Epithelial cell of esophagus (primary cell): Measurements from ENCODE around the gene DNAJC24.

ENCODE experiments used
- DNase-seq: peaks from one replicate; pipeline ENCODE4 v3.0.0; 2010; ENCODE audit warnings: low read depth
- H3K4me3 ChIP-seq: 2 replicates; pipeline ENCODE4 v1.5.1; 2011; ENCODE audit warnings: mild to moderate bottlenecking, low read length, control low read depth
- TF ChIP-seq, protein P1 (sequence below): IDR thresholded peaks from 2 replicates; pipeline ENCODE4 v1.5.1; 2011; ENCODE audit warnings: low read depth, mild to moderate bottlenecking, low read length, control low read depth, inconsistent platforms; ENCODE audit not compliant: insufficient read depth; ENCODE audit errors: missing control alignments

The DNAJC24 gene

DNA sequence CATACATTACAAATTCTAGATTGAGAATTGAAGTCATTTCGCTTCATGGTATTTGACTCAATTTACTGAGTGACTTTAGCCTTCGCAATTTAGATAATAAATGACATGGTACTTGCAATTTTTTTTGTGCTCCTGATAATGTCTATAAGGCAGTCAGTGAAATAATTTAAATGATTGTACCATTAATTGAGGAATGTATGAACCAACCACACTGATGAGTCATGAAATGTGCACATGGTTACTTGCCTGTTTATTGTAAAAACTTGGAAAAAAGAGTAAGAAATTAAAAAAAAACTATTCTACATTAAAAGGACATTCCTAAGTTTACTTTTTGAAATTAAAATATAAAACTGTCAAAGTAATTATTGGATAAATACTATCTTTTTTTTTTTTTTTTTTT, 43.3 kb downstream of the DNAJC24 start:
- no peak overlapping the region for H3K4me3 ChIP-seq
- TF ChIP-seq, protein P1, sequence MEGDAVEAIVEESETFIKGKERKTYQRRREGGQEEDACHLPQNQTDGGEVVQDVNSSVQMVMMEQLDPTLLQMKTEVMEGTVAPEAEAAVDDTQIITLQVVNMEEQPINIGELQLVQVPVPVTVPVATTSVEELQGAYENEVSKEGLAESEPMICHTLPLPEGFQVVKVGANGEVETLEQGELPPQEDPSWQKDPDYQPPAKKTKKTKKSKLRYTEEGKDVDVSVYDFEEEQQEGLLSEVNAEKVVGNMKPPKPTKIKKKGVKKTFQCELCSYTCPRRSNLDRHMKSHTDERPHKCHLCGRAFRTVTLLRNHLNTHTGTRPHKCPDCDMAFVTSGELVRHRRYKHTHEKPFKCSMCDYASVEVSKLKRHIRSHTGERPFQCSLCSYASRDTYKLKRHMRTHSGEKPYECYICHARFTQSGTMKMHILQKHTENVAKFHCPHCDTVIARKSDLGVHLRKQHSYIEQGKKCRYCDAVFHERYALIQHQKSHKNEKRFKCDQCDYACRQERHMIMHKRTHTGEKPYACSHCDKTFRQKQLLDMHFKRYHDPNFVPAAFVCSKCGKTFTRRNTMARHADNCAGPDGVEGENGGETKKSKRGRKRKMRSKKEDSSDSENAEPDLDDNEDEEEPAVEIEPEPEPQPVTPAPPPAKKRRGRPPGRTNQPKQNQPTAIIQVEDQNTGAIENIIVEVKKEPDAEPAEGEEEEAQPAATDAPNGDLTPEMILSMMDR = no peak
- peak; percentile 61 for DNase-seq

DNA sequence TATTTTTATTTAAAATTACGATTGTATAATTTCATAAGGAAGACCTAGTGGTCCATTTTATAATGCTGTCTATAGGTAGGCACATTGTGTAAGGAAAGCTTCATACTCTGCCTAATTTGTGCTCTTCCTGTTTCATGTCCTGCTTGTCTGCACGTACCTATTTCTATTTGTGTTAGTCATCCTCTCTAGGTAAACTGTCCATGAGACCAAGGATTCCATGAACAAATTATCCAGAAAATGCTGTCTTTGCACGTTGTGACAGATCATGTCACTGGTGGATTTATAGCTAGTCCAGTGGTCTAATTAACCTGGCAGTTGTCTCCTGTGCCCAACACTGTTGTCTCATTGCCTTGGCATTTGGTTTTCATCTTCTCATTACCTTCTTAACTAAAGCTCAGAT, 44.7 kb downstream of the DNAJC24 start:
- peak; percentile 62 for DNase-seq
- TF ChIP-seq, protein P1 = no peak
- H3K4me3 ChIP-seq = no peak overlapping the region

DNA sequence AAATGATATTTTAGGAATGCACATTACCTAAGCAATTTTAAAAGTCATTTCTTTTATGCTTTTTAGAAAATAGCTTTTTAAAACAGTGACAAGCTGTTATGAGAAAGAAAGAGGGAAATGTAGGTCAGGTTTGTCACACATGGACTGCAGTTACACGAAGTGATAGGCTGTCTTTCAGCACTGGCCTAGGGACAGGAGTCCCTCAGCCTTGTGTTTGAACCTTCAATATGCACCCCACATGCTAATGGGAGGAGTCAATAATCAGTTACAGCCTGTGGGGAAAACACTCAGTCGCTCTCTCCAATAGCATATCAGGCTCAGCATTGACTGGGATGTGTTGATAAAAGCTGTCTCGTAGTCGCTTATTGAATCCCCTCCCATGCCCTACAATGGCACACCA, 45.8 kb downstream of the DNAJC24 start:
- no peak overlapping the region for H3K4me3 ChIP-seq
- no peak for DNase-seq
- TF ChIP-seq, protein P1 = no peak

DNA sequence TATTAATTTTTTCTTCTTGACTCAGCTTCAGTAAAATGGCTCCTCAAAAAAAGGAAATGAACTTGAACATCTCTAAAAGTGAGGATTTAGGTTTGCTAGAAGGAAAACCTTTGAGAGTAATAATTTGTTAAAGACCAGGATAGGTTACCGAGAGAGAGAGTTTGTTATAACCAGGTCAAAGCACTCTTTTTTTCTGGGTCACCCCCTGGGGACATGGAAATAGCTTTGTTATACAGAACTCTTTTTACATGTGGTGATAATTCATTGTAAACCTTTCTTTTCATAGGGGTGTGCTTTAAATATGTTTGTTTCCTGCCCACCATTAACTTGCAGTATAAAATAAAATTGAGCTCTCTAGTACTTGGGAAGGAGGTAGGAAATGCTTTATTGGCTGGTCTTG, 47.7 kb downstream of the DNAJC24 start:
- H3K4me3 ChIP-seq = no peak overlapping the region
- DNase-seq = no peak
- TF ChIP-seq, protein P1 = no peak

DNA sequence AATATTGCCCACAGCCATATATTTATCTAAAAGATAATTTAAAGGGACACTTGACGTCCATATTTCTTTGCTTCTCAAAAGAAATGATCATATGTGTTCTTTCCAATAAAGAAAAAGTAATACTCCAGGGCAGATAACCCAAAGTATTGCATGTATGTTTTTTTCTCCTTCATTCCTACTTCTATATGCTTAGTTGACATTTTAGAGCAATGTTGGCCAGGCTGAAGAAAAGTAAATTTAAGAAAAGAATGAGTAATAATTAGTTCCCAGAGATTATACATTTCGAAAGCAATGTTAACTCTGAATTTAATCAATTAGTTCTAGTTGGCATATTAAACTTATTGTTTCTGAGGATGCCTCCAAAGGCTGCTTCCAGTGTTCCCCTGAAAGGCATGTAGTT, 48.2 kb downstream of the DNAJC24 start:
- TF ChIP-seq, protein P1 = no peak
- no peak for DNase-seq

DNA sequence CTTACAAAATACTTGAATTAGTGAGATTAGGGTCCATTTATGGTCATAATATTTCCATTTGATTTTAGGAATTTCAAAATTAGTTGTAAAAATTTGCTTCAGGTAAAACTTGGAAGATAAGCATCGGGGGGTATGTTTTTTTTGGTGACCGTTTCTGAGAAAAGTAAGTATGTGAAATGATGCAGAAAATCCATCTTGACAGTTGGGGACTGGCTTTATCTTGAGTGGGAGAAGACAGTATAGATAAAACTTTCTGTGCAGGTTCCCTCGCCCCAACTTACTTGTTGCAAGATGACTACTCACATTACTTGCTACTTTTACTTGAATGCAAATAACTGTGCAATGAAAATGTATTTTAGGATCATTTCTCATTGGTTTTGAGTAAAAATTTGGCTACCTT, 49.5 kb downstream of the DNAJC24 start:
- no peak overlapping the region for H3K4me3 ChIP-seq
- DNase-seq = no peak
- TF ChIP-seq, protein P1 = no peak

More for the DNA sequence above, 48.2 kb downstream of the DNAJC24 start:
- H3K4me3 ChIP-seq = no peak overlapping the region

DNA sequence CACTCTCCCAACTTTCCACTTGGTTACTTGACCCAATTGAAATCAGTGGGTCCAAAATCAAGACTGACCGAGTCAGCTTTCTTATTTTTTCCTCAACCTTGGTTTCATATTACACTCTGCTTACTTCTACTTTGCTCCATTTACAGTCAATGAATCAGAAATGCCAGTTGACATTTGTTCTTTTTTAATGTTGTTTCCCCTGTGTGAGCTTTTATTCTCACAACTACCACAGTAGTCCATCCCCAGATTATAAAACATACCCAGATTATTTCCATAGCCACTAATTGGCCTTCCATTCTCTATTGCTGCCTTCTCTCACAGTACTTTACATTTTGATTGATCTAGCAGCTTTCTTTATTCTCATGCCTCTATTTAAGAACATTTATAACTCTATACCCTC, 50.0 kb downstream of the DNAJC24 start:
- no peak for DNase-seq
- H3K4me3 ChIP-seq = no peak overlapping the region
- TF ChIP-seq, protein P1 = no peak
